GM18505 (cell line): ENCODE measurements around the gene CEP104.

Experiments
- ATAC-seq: cut with Tn5 transposase; IDR thresholded peaks from one replicate; pipeline ENCODE4 v1.9.1; 2021; ENCODE audit not compliant: unreplicated experiment
- POLR2A ChIP-seq: IDR thresholded peaks from 4 replicates; pipeline ENCODE4 v1.6.1; 2011; ENCODE audit warnings: borderline replicate concordance; ENCODE audit not compliant: insufficient read depth, insufficient read length; ENCODE audit errors: extremely low read depth

Gene CEP104

DNA sequence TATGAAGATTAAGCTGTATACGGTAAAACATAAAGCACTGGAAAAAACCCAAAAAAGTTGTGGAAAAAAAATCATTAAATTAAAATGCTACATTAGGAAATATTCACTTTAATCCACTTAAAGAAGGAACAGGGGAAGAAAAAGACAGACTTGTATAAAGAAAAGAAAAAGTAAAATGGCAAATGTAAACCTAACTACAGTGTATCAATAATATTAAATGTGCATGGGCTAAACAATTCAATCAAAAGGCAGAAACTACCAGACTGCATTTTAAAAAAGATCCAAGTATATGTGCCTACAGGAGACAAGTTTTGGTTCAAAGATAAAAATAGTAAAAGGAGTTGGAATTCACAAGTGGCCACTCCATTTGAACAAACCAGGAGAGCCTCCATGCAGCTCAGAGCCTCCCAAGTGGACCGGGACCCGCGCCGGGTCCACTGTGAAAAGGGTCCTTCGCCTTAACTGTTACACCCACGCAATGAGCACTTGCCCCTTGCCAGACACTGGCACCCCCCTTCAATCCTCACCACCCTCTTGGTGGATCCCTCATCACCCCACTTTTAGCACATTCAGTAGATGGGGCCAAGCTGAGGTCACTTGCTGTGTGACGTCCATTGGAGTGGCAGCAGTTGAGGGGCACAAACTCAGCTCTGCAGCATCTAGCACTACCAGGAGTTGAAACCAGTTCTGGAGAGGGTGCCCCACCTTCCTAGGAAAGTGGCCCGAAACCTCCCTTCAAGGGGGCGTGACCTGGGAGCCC, 42.2 kb upstream of the CEP104 start:
- no peak for ATAC-seq
- no peak for TF ChIP-seq POLR2A

DNA sequence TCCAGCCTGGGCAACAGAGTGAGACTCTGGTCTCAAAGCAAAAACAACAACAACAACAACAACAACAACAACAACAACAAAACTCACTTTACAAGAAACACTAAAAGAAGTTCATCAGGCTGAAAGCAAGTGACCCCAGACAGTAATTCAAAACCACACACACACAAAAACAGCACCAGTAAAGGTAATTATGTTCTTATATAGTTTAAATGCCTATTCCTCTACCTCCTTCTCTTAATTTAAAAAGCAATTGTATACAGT, 41.4 kb upstream of the CEP104 start:
- TF ChIP-seq POLR2A, result no peak
- no peak for ATAC-seq

DNA sequence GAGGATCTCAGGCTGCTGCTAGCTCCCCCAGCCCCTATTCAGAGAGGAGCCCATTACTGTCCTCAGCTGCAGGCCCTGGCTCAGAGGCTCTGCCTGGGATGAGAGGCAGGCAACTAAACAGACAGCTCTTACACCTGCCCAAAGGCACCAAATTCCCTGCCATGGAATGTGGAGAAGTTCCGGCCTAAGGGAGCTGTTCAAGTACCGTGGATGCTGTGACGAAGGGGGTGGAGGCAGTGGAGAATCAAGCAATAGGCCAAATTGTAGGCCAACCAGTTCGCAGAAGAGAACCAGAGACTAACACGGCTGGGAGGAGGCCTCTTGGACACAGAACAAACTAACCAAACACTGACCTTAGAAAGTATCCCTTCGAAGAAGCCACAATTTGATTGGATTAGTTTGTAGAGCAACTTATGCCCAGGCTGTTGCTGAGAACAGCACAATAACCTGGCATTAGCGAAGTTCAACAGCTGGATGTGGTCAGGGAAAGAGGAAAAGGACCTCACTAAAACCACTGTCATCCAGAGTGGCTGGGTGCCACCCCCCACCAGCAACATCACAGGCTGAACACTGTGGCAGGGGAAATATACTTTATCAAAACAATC, 39.5 kb upstream of the CEP104 start:
- no peak for ATAC-seq
- TF ChIP-seq POLR2A, result no peak

DNA sequence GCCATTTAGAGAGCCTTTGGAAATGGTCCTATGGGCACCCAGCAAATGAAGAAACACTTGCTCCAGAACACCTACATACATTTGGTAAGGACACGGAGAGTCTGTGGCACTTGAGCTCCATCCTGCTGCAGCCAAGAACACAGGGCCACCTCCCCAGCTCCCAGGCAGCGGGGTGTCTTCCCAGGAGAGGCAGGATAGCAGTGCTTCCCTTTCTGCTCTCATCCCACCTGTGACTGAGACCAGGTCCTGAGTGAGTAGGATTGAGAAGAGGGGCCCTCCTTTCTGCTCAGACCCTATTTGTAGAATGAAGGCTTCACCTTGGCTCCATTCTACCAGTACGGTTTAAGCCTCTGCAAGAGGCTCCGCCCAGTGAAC, 38.9 kb upstream of the CEP104 start:
- no peak for TF ChIP-seq POLR2A
- no peak for ATAC-seq

DNA sequence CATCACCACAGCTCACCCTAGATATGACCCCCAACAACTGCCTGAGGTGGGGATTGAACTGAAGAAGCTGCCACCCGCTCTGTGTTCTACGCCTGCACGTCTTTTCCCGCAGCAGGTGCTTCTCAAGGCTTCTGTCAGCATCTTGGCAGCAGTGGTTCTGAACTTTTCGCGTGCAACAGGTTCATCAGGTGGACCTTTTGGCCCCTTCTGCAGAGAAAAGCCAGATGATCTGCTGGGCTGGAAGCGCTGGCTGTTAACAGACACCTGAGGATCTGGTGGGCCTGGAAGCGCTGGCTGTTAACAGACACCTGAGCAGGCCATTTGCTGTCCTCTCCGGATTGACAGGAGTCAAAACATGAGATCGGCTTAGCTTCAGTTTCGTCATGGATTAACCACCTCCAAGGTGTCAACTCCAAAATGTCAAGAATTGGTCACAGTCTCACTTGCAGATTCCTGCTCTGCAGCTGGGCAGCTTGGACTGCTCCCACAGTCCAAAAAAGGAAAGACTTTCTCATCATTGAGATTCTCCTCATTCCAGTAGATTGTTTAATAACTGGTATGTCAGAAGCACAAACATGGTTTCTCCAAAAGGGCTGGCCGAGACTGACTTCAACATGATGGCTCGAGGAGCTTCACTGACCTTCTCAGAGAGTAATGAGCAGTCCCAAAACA, 38.4 kb upstream of the CEP104 start:
- TF ChIP-seq POLR2A, result no peak
- no peak for ATAC-seq

DNA sequence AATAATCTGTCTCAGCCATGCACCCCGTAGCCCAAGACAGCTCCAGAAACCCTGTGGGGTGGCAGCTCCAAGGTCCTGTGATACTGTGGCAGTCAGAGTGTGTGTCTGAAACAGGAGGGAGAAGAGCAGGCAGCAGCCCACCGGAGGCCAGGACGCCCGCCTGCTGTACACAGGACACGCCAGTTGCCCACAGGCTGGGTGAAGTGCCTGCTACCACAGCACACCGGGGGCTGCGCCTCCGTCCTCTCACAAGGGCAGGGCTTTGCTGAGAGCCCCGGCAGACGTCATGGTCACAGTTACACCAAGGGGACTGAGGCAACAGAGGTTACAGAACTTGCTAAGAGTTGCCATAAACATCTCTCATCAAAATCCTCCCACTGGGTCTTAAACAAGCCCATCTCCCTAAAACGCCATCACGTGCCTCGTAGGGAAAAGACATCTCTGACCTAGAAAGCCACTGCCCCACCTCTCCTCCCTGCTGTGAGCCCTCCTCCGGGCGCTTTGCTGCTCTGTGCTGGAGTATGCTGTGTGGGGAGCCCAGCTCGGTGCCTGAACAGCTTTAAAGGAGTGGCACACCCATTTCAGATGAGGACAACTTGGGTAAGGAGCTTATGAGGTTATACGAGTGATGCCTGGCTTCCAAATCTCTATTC, 37.7 kb upstream of the CEP104 start:
- TF ChIP-seq POLR2A, result no peak
- ATAC-seq, result no peak

DNA sequence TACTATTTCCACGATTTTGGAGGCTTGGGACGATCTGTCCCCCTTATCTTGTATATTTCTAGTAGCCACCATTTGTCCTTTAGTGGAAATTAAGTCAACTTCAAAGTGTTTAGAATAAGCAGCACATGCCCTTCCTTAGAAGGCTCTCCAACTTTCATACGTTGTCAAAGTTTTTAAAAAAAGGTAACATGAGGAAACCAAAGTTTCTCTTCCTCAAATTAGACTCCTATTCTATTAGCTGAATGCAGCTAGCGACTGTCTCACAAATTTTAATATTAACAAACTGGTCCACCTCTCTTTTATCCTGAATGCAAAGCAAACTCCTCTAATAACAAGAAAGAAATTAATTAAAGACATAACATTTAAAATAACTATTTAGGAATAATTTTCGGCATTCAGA, 36.2 kb upstream of the CEP104 start:
- no peak for ATAC-seq
- no peak for TF ChIP-seq POLR2A

DNA sequence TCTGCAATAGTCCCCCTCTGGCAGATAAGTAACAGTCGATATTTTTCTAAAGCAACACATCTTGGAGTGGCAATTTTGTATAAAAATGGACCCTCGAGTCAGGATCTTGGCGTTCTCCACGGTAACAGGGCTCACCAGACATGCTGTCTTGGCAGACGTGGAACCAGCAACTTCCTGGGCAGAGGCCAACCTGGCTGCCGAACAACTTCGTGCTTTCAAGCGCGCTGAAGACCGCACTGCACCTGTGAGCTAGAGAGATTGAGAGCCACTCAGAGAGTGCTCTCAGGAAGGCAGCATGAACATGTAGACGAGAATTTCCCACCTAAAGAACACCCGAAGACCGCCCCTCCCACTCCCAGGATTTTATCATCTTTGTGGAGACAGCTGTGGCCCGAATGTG, 35.7 kb upstream of the CEP104 start:
- ATAC-seq, result no peak

DNA sequence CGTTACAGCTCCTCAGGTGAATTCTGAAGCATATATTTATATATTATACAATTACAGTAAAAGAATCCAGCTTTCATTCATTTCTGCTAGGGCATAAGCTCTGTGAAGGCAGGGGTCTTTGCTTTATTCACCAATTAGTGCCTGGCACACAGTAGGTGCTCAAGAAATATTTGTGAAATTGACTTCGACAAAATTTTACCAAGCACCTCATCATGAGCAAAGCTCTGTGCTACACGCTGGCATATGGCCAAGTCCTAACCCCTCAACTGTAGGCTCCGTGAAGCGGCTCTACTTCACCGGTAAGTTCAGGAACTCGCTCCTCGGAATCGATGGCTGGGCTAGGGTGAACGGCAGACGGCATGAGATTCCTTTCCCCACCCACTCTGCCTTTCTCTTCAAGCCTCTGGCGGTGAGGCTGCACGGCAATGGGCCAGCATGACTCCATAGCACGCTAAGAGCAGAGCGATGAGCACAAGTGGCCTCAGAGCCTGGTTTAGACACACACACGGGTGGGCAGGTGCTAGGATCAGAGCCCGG, 34.4 kb upstream of the CEP104 start:
- TF ChIP-seq POLR2A, result no peak
- no peak for ATAC-seq

More for the DNA sequence above, 35.7 kb upstream of the CEP104 start:
- no peak for TF ChIP-seq POLR2A

DNA sequence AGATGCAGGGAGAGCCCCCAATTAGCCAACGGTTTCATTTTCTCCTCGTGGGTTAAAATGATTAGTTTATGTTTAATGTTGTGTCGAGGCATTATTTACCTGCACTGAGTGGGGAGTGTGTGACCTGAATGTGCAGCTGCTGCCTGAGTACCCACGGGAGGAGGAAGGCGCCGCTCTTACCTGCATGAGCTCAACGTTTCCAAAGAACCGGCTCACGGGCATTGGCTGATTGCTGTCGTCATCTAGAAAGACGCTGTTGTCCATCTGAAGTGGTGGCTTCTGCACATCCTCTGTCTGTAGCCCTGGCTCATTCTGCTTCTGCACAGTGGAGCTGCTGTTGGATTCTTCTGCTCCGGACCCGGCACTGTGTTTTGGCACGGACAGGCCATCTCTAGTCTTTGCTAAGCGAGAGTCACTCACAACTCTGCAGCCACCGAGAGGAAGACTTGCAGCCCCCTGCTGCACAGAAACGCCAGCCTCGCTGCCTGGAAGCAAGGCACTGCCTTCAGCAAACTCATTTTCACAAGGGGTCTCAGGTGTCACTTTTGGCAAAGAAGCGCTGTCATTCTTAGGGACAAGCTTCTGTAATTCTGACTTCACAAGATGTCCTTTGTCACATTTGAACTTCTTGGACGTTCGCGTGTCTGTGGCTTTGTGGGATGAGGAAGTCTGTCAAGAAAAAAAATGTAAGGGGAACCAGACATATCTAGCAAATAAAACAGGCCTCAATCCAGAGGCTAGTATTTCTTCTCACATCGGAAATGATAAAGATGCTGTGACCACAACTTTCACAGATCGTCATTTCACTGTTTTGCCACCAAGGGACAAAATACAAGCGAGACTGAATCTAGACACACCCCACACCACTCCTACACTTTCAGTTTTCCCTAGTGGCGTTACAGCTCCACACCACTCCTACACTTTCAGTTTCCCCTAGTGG, 33.6 kb upstream of the CEP104 start:
- no peak for TF ChIP-seq POLR2A
- no peak for ATAC-seq

DNA sequence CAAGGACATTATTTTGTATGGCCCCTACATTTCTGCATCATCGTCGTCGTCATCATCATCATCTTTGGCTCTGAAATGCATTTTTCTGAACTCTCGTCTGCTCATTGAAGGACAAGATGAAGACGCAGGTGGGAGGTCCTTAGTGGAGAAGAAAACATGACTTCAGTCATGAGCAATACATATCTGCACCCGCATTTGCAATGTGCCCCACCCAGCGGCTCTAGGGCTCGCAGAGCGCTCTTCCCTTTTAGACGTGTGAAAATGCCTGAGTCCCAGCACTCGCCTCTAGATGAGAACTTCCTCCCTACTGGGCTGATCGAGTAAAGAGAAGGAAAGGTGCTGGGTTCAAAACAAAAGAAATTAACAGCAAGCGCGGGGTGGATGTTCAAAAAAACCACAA, 32.9 kb upstream of the CEP104 start:
- TF ChIP-seq POLR2A, result no peak
- no peak for ATAC-seq

DNA sequence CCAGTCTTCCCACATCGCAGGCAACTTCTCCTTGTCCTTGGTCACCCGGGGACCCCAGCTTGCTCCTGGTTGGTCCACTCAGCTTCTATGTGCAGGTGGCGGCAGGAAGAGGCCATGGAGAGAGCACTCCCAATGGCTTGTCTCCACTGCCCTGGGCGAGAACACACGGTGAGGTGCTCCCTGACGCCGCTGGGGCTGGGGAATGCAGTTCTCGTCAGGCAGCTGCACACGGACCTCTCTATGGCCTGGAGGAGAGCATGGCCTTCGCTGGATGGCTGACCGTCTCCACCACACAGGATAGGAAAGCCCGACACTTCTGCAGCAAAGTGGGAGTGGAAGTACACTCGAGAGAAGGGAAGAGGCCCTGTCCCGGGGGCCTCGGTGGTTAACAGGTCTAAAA, 31.3 kb upstream of the CEP104 start:
- ATAC-seq, result no peak

DNA sequence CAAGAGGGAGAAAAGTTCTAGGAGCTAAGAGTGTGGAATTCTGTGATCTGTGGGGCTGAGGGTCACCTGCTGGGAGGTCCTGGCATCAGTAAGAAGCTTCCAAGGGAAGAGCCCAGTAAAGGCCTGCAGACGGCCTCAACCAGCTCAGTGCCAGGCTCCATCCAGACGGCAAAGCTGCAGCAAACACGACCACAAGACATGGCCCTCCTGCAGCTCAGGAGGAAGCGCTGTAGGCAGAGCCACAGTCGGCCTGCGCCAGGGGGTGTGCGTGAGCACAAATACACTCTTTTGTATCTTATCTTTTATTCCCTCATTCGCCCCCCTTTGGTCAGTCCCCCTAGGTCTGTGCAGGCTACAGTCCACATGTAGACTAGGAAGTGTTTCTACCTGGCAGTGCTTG, 29.7 kb upstream of the CEP104 start:
- no peak for TF ChIP-seq POLR2A
- ATAC-seq, result no peak

More for the DNA sequence above, 31.3 kb upstream of the CEP104 start:
- no peak for TF ChIP-seq POLR2A
